ENCODE measurements around the gene ZNF793.

ZNF793 gene

GRCh38 chr19:37506387-37507166, at the start of gene ZNF793:
Gene ZNF793, plus strand, starts transcription at chr19:37506939. Its CDS starts 16,501 bp downstream, at chr19:37523440.
- peak within 1 kb of the TSS; percentile 94 for H3K4me3 ChIP-seq (ENCODE audit: low read depth, low read length)

GRCh38 chr19:37466277-37466797, 40.4 kb upstream of the ZNF793 start:
- peak overlapping the region; percentile 93 for H3K4me3 ChIP-seq (ENCODE audit: low read depth, low read length)

DNA sequence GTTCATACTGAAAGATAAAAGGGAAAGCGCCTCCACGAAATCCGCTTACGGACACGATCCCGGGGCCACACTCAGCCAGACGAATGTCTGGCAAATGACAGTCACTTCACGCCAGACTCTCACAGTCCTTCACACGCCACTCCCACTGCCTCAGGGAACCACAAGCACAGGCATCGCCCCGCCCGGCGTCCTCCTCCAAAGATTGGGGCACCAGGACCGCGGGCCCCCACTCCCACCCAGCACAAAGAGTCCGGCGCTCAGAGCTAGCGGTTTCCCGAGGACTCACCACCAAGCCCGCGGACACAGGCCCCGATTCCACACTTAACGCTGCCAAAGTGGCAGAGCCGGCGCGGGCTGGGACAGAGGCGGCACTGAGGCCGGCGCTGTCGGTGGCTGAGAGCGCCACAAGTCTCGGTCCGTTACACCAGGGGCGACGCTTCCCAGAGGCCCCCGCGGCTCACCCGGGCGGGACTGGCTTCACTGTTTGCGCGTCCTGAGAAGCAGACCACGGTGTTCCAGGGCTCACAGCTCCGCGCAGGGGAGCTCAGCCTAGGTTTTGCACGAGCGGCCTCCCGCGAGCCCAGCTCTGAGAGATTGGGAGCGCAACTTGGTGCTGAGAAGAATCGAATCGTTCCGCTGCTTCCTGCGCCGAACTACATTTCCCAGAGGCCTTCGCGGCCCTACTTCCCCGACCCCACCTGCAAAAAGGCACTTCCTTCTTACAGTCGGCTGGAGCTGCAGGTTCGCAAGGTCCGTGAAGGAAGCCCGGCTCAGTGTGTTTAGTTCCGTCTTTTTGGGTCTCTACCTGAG, 39.7 kb upstream of the ZNF793 start, which contains the start of gene ZNF569:
Gene ZNF569 (minus strand): TSS at position 647 of the 810 bp plus-strand sequence. CDS start 22,523 bp downstream, outside the sequence.
- peak within 1 kb of the TSS; percentile 93 for H3K4me3 ChIP-seq (ENCODE audit: low read depth, low read length)

GRCh38 chr19:37467608-37468090, 39.1 kb upstream of the ZNF793 start:
- peak overlapping the region; percentile 93 for H3K4me3 ChIP-seq (ENCODE audit: low read depth, low read length)

- H3K4me3 ChIP-seq (ENCODE audit: low read depth, low read length): peak within 1 kb of the TSS; percentile 99
Measured at GRCh38 chr19:37468961-37469777, 37.6 kb upstream of the ZNF793 start, which contains the start of gene ZNF570. Gene ZNF570, plus strand, starts transcription at chr19:37469356. Its CDS starts 999 bp downstream, at chr19:37470355.

- peak overlapping the region; percentile 99 for H3K4me3 ChIP-seq (ENCODE audit: low read depth, low read length)
Measured at GRCh38 chr19:37470216-37470615, 36.5 kb upstream of the ZNF793 start.

DNA sequence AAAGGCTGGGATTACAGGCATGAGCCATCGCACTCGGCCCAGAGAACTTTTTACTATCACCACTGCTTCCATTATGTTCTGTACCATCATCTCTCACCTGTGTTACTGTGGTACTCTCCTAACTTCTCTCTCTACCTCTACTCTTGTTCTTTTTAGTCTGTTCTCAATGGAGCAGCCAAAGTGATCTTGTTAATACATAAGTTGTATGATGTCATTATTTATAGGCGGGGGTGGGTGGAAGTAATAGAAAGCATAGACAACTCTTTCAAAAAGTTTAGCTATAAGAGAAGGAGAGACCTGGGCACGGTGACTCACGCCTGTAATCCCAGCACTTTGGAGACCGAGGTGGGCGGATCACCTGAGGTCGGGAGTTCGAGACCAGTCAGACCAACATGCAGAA, 34.6 kb upstream of the ZNF793 start:
- no peak overlapping the region for H3K4me3 ChIP-seq (ENCODE audit: low read depth, low read length)

DNA sequence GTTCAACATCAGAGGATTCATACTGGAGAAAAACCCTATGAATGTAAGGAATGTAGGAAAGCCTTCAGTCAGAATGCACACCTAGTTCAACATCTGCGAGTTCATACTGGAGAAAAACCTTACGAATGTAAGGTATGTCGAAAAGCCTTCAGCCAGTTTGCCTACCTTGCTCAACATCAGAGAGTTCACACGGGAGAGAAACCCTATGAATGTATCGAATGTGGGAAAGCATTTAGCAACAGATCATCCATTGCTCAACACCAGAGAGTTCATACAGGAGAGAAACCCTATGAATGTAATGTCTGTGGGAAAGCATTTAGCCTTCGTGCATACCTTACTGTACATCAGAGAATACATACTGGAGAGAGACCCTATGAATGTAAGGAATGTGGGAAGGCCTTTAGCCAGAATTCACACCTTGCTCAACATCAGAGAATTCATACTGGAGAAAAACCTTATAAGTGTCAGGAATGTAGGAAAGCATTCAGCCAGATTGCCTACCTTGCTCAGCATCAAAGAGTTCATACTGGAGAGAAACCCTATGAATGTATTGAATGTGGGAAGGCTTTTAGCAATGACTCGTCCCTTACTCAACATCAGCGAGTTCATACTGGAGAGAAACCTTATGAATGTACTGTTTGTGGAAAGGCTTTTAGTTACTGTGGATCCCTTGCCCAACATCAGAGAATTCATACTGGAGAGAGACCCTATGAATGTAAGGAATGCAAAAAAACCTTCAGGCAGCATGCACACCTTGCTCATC, 22.2 kb upstream of the ZNF793 start:
- no peak overlapping the region for H3K4me3 ChIP-seq (ENCODE audit: low read depth, low read length)

DNA sequence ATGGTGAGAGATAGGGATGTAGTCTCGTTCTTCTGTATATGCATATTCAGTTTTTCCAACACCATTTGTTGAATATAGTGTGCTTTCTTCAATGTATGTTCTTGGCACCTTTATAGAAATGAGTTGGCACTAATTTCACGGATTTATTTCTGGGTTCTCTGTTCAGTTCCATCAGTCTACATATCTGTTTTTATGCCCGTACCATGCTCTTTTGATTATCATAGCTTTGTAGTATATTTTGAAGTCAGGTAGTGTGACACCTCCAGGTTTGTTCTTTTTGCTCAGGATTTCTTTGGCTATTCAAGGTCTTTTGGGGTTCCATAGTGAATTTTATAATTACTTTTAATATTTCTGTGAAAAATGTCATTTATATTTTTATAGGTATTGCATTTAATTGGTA, 14.5 kb upstream of the ZNF793 start:
- no peak overlapping the region for H3K4me3 ChIP-seq (ENCODE audit: low read depth, low read length)

DNA sequence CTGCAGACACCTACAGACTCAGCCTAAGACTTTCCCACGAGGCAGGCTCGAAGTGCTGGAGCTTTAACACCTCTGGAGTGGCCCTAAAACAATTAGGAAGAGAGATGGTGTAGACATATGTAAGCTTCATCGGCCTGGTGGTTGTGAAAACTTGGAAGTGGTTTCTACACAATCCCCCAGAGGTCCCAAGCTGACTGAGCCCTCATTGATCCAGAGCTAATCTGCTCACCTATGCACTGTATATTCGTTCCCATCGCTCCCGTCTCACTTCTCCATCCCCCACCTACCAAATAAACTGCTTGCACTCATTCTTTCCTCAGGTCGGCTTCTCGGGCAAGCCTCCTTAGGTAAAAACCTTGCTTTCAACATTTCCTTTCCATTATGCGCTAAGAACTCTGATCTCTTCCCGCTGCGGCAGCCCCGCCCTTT, 767 bp upstream of the ZNF793 start:
- H3K4me3 ChIP-seq (ENCODE audit: low read depth, low read length): peak overlapping the region; percentile 94

GRCh38 chr19:37507167-37507464, 377 bp downstream of the ZNF793 start:
- peak overlapping the region; percentile 94 for H3K4me3 ChIP-seq (ENCODE audit: low read depth, low read length)

- no peak overlapping the region for H3K4me3 ChIP-seq (ENCODE audit: low read depth, low read length)
Measured at GRCh38 chr19:37511186-37511585, 4.4 kb downstream of the ZNF793 start.

- H3K4me3 ChIP-seq (ENCODE audit: low read depth, low read length): no peak overlapping the region
Measured at GRCh38 chr19:37511821-37512220, 5.1 kb downstream of the ZNF793 start.

DNA sequence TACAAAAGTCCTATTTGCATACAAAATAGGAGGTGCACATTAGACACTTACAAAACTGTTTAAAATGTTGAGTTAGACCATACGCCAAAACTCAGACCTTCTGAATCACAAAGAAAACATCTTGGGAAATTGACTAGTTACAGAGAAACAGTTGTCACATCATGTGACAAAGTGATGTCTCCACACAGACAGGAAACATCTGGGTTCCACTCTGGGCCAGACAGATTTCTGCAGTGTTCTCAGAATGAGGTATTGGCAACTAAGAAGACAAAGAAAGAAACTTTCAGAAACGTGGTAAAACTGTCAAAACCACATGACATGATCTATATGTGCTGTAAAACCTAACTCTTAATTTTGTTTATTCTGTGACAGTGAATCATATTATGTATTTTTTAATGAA, 6.7 kb downstream of the ZNF793 start:
- H3K4me3 ChIP-seq (ENCODE audit: low read depth, low read length): no peak overlapping the region

- no peak overlapping the region for H3K4me3 ChIP-seq (ENCODE audit: low read depth, low read length)
Measured at GRCh38 chr19:37519890-37520289, 13.2 kb downstream of the ZNF793 start.

DNA sequence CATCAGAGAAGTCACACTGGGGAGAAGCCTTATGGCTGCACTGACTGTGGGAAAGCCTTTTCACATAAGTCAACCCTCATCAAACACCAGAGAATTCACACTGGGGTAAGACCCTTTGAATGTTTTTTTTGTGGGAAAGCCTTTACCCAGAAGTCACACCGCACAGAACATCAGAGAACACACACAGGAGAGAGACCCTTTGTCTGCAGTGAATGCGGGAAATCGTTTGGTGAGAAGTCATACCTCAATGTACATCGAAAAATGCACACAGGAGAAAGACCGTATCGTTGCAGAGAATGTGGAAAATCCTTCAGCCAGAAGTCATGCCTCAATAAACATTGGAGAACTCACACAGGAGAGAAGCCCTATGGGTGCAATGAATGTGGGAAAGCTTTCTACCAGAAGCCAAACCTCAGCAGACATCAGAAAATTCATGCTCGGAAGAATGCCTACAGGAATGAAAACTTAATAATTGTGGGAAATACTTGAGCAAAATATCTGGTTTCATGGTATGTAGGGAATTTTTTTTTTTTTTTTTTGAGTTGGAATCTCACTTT, 30.7 kb downstream of the ZNF793 start:
- H3K4me3 ChIP-seq (ENCODE audit: low read depth, low read length): no peak overlapping the region

DNA sequence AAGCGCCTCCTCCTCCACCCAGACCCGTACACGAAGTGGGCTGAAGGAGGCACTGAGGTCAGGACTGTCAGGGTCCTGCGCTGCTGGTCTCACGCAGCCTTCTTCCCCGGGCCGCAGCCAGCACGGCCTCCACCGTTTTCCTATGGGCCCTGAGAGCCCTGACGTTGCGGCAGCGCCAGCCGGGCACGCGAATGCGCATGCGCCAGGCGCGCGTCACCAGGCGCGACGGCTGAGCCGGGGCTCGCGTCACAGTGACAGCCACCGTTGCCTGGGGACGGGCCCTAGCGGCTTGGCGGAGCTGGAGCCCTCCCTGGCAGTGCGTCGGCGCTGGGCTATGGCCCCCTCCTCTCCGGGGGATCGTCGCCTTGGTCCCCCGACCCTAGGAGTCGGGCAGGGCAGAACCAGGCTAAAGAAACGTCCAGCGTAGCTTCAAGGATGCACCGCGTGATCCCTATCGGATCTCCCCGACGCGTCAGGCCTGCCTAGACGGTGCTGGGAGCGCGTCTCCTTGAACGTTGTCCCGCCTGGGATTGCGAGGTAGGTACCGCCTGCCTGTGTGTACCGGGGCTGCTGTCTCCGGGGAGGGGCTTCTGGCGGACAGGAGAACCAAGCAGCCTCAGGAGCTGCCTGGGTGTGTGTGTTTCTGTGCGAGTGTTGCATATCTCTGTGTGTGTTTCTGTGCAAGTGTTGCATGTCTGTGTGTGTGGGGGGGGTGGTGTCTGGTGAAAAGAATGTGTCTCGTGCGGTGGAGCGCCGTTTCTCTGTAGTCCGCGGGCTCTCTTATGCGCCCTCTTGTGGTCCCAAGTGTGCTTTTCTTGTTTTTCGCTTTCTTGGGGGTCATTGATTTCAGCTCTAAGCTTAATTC, 44.6 kb downstream of the ZNF793 start:
- peak overlapping the region; percentile 40 for H3K4me3 ChIP-seq (ENCODE audit: low read depth, low read length)

DNA sequence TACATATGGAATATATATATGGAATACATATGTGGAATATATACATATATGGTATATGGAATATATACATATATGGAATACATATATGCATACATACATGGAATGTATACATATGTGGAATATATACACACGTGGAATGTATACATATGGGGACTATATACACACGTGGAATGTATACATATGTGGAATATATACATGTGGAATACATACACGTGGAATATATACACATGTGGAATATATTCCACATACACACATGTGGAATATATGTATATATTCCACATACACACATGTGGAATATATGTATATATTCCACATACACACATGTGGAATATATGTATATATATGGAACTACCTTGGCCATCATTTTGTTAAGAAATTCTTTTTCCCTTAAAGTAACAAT, 56.8 kb downstream of the ZNF793 start:
- no peak overlapping the region for H3K4me3 ChIP-seq (ENCODE audit: low read depth, low read length)
